Stimulated activated naive B cell treated with anti-CD40 and anti-IgM and Interleukin-4, amounts not matched to agents 10 μg/mL and 1 μg/mL and 100 μg/mL, for 72 hours (primary cell): Measurements from ENCODE around the gene F2RL1.
"Not testable (repeated sequence)": the region's sequence is repeated elsewhere in the genome, so short reads cannot be mapped to it uniquely, and the experiment has no call there.

ENCODE experiments used
- ATAC-seq, 2 donors: fragments of 150-1000 bp; cut with Tn5 transposase; replicated peaks; 2 replicates each; pipeline ENCODE4 v1.10.0; 2021; ENCODE audit warnings: moderate library complexity in 1 of 2
- DNase-seq: peaks from one replicate; pipeline ENCODE4 v3.0.0; 2021
- H3K27ac Mint-ChIP-seq: one replicate; pipeline ENCODE4 v1.8.0; 2022; ENCODE audit warnings: mild to moderate bottlenecking, mixed read lengths
- H3K27me3 Mint-ChIP-seq, 2 donors: one replicate each; pipeline ENCODE4 v1.8.0; 2022; ENCODE audit warnings: mixed read lengths in 2 of 2
- H3K36me3 Mint-ChIP-seq, 2 donors: one replicate each; pipeline ENCODE4 v1.8.0; 2022; ENCODE audit warnings: mixed read lengths in 2 of 2, mild to moderate bottlenecking in 1 of 2
- H3K4me1 Mint-ChIP-seq, 2 donors: one replicate each; pipeline ENCODE4 v1.8.0; 2022; ENCODE audit warnings: mixed read lengths in 2 of 2, mild to moderate bottlenecking in 1 of 2
- H3K4me3 Mint-ChIP-seq, 2 donors: one replicate each; pipeline ENCODE4 v1.8.0; 2022; ENCODE audit warnings: mild to moderate bottlenecking in 2 of 2, mixed read lengths in 2 of 2, moderate library complexity in 1 of 2
- H3K9me3 Mint-ChIP-seq, 2 donors: one replicate each; pipeline ENCODE4 v1.8.0; 2022; ENCODE audit warnings: mixed read lengths in 2 of 2, mild to moderate bottlenecking in 1 of 2

The F2RL1 gene, protein sequence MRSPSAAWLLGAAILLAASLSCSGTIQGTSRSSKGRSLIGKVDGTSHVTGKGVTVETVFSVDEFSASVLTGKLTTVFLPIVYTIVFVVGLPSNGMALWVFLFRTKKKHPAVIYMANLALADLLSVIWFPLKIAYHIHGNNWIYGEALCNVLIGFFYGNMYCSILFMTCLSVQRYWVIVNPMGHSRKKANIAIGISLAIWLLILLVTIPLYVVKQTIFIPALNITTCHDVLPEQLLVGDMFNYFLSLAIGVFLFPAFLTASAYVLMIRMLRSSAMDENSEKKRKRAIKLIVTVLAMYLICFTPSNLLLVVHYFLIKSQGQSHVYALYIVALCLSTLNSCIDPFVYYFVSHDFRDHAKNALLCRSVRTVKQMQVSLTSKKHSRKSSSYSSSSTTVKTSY

DNA sequence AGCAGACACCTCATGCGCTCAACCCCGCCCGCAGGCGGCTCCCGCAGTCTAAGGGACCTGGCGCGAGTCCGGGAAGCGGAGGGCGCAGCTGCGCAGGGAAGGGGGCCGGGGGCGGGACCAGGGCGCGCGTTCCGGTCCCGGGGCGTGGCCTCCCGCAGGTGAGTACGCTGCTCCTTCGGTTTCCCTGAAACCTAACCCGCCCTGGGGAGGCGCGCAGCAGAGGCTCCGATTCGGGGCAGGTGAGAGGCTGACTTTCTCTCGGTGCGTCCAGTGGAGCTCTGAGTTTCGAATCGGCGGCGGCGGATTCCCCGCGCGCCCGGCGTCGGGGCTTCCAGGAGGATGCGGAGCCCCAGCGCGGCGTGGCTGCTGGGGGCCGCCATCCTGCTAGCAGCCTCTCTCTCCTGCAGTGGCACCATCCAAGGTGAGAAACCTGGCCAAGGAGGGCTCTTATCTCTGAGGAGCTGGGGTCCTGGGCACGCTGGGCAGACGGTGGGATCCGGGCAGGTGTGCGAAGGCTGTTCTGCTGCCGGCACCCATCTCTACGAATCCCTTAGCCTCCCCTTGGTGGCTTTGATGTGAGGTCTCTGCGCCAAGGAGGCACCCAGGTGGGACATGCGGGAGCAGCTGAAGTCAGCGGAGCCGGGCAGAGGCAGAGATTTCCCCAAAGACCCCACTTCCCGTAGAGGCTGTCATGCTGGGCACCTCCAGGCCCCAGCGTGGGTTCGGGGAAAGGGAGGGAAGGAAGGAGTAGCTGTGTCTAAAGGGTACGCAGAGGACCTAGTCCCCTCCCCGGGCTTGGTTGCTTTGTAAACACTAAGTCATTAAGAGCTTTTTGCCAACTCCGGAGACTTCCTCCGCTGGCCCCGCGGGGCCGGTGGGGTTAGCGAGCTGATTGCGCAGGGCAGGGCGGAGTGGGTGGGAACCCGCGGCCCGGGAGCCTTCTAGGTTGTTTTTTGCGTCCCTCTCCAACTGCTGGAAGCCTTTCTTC, at the start of gene F2RL1:
TSS of gene F2RL1 (plus strand) at position 187 of the 988 bp plus-strand sequence. CDS start at position 340, 153 bp downstream.
- H3K4me3 Mint-ChIP-seq, result peak within 1 kb of the TSS; percentile 69 to 81
- H3K9me3 Mint-ChIP-seq, result no peaks in the 10 kb centered on the region
- H3K4me1 Mint-ChIP-seq, result peaks cover 9 to 14% of the 10 kb centered on the region in 2 donors
- H3K36me3 Mint-ChIP-seq, result no peaks in the 10 kb centered on the region
- ATAC-seq, result peak; percentile 34 to 50
- no peak within 1 kb of the TSS for H3K27ac Mint-ChIP-seq
- peaks cover 45 to 61% of the 10 kb centered on the region in 2 donors for H3K27me3 Mint-ChIP-seq
- DNase-seq, result no peak

DNA sequence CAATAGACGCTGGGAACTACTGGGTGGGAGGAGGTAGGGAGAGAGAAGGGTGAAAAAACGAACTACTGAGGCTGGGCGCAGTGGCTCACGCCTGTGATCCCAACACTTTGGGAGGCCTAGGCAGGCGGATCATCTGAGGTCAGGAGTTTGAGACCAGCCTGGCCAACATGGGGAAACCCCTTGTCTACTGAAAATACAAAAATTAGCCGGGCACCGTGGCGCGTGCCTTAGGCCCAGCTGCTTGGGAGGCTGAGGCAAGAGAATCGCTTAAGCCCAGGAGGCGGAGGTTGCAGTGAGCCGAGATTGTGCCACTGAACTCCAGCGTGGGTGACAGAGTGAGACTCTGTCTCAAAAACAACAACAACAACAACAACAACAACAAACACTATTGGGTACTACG, 47.8 kb upstream of the F2RL1 start:
- H3K4me3 Mint-ChIP-seq, H3K4me1 Mint-ChIP-seq, H3K27me3 Mint-ChIP-seq, H3K9me3 Mint-ChIP-seq, H3K27ac Mint-ChIP-seq, ATAC-seq, DNase-seq, H3K36me3 Mint-ChIP-seq: not testable (repeated sequence)

DNA sequence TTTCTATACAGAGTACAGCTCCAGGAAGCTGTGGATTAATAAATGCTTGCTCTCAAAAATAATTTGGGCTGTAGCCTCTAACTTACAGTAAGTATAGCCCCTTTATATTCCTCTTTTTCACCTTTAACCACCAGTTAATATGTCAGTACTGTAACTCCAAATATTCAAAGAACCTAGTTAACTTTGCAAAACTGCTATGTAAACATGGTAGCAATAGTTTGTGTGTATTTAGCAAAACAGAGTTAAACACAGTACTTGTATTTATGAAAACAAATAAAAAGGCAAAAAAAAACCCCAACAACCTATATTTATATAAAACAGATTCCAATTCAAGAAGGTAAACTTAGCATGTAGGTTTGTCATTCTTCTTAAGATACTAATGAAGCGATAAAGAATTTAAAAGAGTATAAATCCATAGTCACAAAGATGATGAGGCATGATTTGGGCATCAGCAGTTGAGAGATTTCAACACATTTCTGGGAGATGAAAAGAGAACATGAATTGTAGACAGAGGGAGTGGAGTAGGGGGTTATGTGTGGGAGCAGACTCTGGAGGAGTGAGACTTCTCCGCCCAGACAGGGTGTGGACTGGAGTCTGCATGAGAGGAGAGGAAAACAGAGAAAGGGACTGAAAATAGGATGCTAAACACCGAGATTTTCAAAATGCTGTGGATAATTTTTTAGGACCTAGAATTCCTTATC, 47.0 kb upstream of the F2RL1 start:
- no peak for ATAC-seq

GRCh38 chr5:76775921-76776320, 42.9 kb upstream of the F2RL1 start:
- Mint-ChIP-seq H3K27me3 (no peaks in the 10 kb centered on the region), H3K27ac (no peak overlapping the region)
- no peak for ATAC-seq

More for the DNA sequence above, 47.0 kb upstream of the F2RL1 start:
- Mint-ChIP-seq H3K4me3 (no peak overlapping the region), H3K4me1 (no peaks in the 10 kb centered on the region), H3K27me3 (no peaks in the 10 kb centered on the region), H3K27ac (no peak overlapping the region), H3K9me3 (no peaks in the 10 kb centered on the region), H3K36me3 (no peaks in the 10 kb centered on the region)
- no peak for DNase-seq

DNA sequence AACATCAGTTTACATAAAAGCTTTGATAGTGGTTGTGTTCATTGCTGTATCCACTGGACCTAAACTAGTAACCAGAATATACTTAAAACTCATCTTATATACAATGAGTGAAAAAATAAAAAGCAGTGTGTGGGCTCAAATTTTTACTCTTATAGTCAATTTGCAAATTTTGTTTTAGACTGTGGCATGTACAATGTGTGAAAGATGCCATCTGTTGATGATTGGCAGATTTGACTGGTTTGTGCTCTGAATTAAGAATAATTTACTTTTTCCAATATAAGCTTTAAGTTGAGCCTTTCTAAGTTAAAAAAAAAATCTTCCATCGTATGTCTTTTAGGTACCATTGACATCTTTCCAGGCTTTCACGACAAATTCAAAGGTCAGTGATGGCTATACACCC, 42.4 kb upstream of the F2RL1 start:
- Mint-ChIP-seq H3K4me1 (peaks cover 3 to 7% of the 10 kb centered on the region in 2 donors), H3K27me3 (no peaks in the 10 kb centered on the region), H3K9me3 (no peaks in the 10 kb centered on the region), H3K27ac (no peak overlapping the region), H3K36me3 (no peaks in the 10 kb centered on the region), H3K4me3 (no peak overlapping the region)
- no peak for DNase-seq
- no peak for ATAC-seq

More at GRCh38 chr5:76775921-76776320, 42.9 kb upstream of the F2RL1 start:
- Mint-ChIP-seq H3K36me3 (no peaks in the 10 kb centered on the region), H3K9me3 (no peaks in the 10 kb centered on the region), H3K4me1 (peaks cover 3 to 7% of the 10 kb centered on the region in 2 donors), H3K4me3 (no peak overlapping the region)
- DNase-seq, result no peak

DNA sequence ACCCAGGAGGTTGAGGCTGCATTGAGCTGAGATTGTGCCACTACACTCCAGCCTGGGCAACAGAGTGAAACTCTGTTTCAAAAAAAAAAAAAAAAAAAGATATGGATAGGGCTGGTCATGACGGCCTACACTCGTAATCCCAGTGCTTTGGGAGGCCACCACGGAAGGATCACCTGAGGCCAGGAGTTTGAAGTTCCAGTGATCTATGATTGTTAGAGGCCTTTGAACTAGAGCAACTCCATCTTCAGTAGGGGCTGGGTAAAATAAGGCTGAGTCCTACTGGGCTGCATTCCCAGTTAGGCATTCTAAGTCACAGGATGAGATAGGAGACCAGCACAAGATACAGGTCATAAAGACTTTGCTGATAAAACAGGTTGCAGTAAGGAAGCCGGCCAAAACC, 38.2 kb upstream of the F2RL1 start:
- H3K4me1 Mint-ChIP-seq, ATAC-seq, DNase-seq, H3K27ac Mint-ChIP-seq, H3K4me3 Mint-ChIP-seq, H3K27me3 Mint-ChIP-seq, H3K9me3 Mint-ChIP-seq, H3K36me3 Mint-ChIP-seq: not testable (repeated sequence)

DNA sequence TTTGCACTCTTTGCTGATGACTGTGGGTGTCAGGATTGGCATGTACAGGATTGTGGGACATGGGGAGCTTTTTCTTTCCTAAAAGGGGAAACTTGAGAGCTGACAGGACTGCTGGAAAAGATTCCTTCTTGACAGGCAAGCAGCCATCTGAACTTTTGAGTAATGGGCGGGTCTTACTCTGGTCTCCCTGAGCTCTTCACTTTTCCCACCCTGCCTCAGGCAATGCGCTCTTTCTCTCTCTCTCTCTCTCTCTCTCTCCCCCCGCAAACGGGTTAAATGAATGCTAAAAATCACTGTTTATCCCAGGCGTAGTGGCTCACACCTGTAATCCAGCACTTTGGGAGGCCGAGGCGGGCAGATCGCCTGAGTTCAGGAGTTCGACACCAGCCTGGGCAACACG, 37.1 kb upstream of the F2RL1 start:
- H3K36me3 Mint-ChIP-seq, result no peaks in the 10 kb centered on the region
- ATAC-seq, result no peak
- DNase-seq, result no peak
- H3K27ac Mint-ChIP-seq, result no peak overlapping the region
- no peak overlapping the region for H3K4me3 Mint-ChIP-seq
- H3K27me3 Mint-ChIP-seq, result no peaks in the 10 kb centered on the region
- H3K9me3 Mint-ChIP-seq, result no peaks in the 10 kb centered on the region
- peaks cover 3 to 7% of the 10 kb centered on the region in 2 donors for H3K4me1 Mint-ChIP-seq

- DNase-seq (no peak), ATAC-seq (no peak)
- no peak overlapping the region for H3K27ac Mint-ChIP-seq
- no peak overlapping the region for H3K4me3 Mint-ChIP-seq
- peaks cover 3 to 7% of the 10 kb centered on the region in 2 donors for H3K4me1 Mint-ChIP-seq
- no peaks in the 10 kb centered on the region for H3K9me3 Mint-ChIP-seq
- H3K36me3 Mint-ChIP-seq, result no peaks in the 10 kb centered on the region
- peaks cover 0 to 3% of the 10 kb centered on the region in 2 donors for H3K27me3 Mint-ChIP-seq
These were observed 36.4 kb upstream of the F2RL1 start for GRCh38 chr5:76782444-76782843.

DNA sequence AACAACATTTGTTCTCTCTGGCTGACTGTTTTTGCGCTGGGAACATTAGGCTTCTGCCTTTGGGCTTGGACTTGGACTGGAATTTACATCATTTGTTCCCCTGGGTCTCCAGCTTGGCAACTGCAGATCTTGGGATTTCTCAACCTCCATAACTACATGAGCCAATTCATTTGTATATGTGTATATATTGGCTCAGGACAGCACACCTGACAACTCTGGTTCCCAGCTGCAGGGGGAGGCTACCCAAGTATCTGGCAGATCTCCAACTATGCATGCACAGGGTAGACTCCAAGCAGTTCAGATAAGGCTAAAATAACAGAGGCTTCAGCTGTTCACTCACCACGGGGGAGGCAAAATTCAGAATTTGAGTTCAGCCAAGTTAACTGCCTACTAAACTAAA, 31.6 kb upstream of the F2RL1 start:
- ATAC-seq (no peak), DNase-seq (no peak)
- Mint-ChIP-seq H3K9me3 (no peaks in the 10 kb centered on the region), H3K4me1 (no peaks in the 10 kb centered on the region), H3K27ac (no peak overlapping the region), H3K27me3 (peaks cover 0 to 4% of the 10 kb centered on the region in 2 donors), H3K4me3 (no peak overlapping the region), H3K36me3 (no peaks in the 10 kb centered on the region)

DNA sequence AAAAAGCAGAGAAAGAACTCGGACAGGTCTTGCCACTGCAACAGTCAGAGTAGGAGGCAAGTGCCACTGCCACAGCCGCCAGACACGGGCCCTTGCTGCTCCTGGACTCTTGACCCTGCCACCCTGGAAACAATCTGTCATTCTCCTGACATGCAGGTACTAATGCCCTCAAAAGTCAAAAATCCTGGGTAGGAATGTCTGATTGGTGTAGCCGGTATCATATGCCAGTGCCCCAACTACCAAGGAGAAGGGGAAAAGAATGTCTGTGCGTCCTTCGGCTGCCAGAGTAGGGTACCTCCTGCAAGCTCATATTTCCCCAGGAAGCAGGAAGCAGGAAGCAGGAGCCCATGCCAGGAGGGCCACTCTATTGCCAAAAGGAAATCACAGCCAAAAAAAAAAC, 30.5 kb upstream of the F2RL1 start:
- peaks cover 0 to 4% of the 10 kb centered on the region in 2 donors for H3K27me3 Mint-ChIP-seq
- ATAC-seq (no peak), DNase-seq (no peak)
- no peaks in the 10 kb centered on the region for H3K4me1 Mint-ChIP-seq
- H3K27ac Mint-ChIP-seq, result no peak overlapping the region
- no peak overlapping the region for H3K4me3 Mint-ChIP-seq
- no peaks in the 10 kb centered on the region for H3K36me3 Mint-ChIP-seq
- no peaks in the 10 kb centered on the region for H3K9me3 Mint-ChIP-seq

DNA sequence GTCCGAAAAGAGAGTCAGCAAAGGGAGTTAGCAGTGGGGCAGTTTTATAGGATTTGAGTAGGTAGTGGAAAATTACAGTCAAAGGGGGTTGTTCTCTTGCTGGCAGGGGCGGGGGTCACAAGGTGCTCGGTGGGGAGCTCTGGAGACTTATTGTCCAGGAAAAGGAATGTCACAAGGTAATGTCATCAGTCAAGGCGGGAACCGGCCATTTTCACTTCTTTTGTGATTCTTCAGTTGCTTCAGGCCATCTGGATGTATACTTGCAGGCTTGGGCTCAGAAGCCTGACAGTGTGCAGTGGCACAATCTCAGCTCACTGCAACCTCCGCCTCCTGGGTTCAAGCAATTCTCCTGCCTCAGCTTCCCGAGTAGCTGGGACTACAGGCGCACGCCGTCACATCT, 29.6 kb upstream of the F2RL1 start:
- ATAC-seq, DNase-seq, H3K36me3 Mint-ChIP-seq, H3K27me3 Mint-ChIP-seq, H3K4me1 Mint-ChIP-seq, H3K9me3 Mint-ChIP-seq, H3K27ac Mint-ChIP-seq, H3K4me3 Mint-ChIP-seq: not testable (repeated sequence)

DNA sequence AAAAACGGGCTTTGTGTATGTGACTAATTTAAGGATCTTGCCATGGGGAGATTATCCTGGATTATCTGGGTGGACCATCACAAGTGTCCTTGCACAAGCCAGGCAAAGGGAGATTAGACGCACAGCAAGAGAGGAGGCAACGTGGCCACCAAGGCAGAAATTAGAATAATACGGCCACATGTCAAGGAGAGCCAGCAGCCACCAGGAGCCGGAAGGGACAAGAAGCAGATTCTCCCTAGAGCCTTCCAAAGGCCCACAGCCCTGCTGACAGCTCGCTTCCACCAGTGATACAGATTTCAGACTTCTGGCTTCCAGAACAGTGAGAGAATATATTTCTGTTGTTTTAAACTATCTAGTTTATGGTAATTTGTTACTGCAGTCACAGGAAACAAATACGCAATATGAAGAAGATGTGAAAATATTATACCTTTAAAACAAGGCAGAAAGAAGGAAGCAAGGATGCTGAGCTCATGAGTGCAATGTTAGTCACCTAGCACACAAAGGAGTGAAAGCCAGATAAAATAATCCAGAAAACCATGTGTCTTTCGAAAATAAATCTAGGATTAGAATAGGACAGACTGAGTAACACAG, 28.7 kb upstream of the F2RL1 start:
- no peaks in the 10 kb centered on the region for H3K4me1 Mint-ChIP-seq
- H3K27ac Mint-ChIP-seq, result no peak overlapping the region

DNA sequence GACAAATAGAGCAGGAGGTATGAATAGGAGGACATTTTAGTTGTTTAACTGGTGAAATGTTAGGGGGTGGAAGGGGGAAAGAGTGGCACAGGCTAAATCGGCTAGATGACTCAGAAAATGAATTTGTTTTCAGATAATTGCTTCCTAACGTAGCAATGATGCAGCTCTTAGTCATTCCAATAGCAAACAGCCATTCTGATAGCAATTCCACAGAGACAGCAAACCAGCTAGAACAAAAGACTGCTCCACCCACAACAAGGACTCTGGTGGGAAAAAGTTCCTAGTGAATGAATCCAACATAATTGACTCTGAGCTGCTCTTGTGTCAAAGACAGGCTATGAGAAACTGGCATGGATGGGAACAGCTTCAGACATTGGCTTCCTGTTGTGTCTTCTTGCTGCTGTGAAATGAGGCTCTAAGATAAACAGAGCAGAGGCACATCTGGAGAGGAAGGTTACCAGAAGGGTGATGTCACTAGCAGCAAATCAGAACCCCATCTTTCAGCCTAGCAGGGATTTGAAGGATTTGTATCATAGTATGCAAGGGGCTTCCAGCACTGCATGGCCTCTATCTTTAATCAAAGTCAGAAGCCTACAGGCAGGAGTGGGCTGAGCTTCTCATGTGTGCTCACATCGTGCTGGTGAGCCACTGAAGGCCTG, 28.1 kb upstream of the F2RL1 start:
- H3K27ac Mint-ChIP-seq, result no peak overlapping the region
- ATAC-seq (peak in 1 of 2 donors; percentile 45), DNase-seq (no peak)
- H3K9me3 Mint-ChIP-seq, result no peaks in the 10 kb centered on the region
- no peaks in the 10 kb centered on the region for H3K36me3 Mint-ChIP-seq
- peaks cover 0 to 4% of the 10 kb centered on the region in 2 donors for H3K27me3 Mint-ChIP-seq
- no peaks in the 10 kb centered on the region for H3K4me1 Mint-ChIP-seq
- no peak overlapping the region for H3K4me3 Mint-ChIP-seq

More for the DNA sequence above, 28.7 kb upstream of the F2RL1 start:
- no peaks in the 10 kb centered on the region for H3K9me3 Mint-ChIP-seq
- no peak overlapping the region for H3K4me3 Mint-ChIP-seq
- ATAC-seq, result no peak
- H3K27me3 Mint-ChIP-seq, result peaks cover 0 to 4% of the 10 kb centered on the region in 2 donors
- no peak for DNase-seq
- H3K36me3 Mint-ChIP-seq, result no peaks in the 10 kb centered on the region
